ENCODE data around the gene PDE4B.

DNA sequence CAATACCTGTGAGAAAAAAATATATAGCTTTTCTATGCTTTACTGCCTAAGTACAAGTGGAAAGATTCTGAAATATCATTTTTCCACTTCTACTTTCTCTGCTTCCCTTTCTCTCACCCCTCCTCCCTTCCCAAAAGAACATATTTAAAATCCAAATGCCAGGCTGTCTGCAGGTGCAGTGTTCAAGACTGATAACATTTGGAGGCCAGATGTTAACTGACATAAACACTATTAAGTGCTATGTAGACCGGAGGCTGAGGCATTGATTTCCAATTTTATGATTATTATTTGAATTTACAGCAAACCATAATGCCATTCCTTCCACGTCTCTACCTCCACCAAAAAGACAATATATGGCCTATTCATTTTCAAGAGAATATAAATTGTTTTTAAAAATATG, 444.3 kb downstream of the PDE4B start:
- TF ChIP-seq, protein P1, sequence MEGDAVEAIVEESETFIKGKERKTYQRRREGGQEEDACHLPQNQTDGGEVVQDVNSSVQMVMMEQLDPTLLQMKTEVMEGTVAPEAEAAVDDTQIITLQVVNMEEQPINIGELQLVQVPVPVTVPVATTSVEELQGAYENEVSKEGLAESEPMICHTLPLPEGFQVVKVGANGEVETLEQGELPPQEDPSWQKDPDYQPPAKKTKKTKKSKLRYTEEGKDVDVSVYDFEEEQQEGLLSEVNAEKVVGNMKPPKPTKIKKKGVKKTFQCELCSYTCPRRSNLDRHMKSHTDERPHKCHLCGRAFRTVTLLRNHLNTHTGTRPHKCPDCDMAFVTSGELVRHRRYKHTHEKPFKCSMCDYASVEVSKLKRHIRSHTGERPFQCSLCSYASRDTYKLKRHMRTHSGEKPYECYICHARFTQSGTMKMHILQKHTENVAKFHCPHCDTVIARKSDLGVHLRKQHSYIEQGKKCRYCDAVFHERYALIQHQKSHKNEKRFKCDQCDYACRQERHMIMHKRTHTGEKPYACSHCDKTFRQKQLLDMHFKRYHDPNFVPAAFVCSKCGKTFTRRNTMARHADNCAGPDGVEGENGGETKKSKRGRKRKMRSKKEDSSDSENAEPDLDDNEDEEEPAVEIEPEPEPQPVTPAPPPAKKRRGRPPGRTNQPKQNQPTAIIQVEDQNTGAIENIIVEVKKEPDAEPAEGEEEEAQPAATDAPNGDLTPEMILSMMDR (IDR thresholded peaks at IDR 0.05): no peak
- TF ChIP-seq POLR2A (IDR thresholded peaks at IDR 0.05): no peak
